AG04449 (cell line): ENCODE results near the gene RAE1.

Experiments
- CTCF ChIA-PET: fragments of 350-600 bp; formaldehyde crosslinking; extraction: SDS; loops from one replicate; lab custom pipeline; 2021; ENCODE audit warnings: antibody characterized with exemption; lab: Yijun Ruan, JAX
- POLR2A ChIA-PET: fragments of 400-600, 350-600 bp; formaldehyde crosslinking; extraction: SDS; loops from one replicate; lab custom pipeline; 2020; ENCODE audit warnings: antibody characterized with exemption, inconsistent platforms; lab: Yijun Ruan, JAX
- DNase-seq: peaks from one replicate; pipeline ENCODE4 v3.0.0-alpha.2; 2010; ENCODE audit warnings: low read depth, low spot score
- H3K4me3 ChIP-seq: 2 replicates; pipeline ENCODE4 v1.5.1; 2011; ENCODE audit warnings: low read depth, mild to moderate bottlenecking, control low read depth, low read length
- CTCF ChIP-seq: IDR thresholded peaks from one replicate; pipeline ENCODE4 v1.5.1; 2011; ENCODE audit warnings: mild to moderate bottlenecking, moderate library complexity, low read length, control low read depth, inconsistent platforms; ENCODE audit not compliant: insufficient read depth; ENCODE audit errors: missing control alignments

The RAE1 gene

GRCh38 chr20:57428324-57429158, 77.5 kb downstream of the RAE1 start:
- ChIA-PET POLR2A (no interaction called here), CTCF (interaction anchor here (1.3 kb wide), 1 partner anchor 15 kb away, joined by 3 read pairs; no protein-coding TSS in a partner anchor)
- no peak overlapping the region for H3K4me3 ChIP-seq
- no peak for TF ChIP-seq CTCF
- DNase-seq, result no peak
